Gastroesophageal sphincter (tissue), 4 donors: ENCODE measurements around the gene TTLL5. TPM values are rescaled to one million over a fixed set of nuclear protein-coding genes. Genes with fewer than 3 reads are reported as not detected.
A peak's percentile ranks its signal among the peaks of the same experiment; 100 is the strongest.

Experiments used
- ATAC-seq: fragments of 150-250 bp; one replicate; pipeline ENCODE4 v1.9.1; 2016; ENCODE audit warnings: mild to moderate bottlenecking, moderate library complexity
- H3K27ac ChIP-seq, 4 donors: fragments of 200-600 bp; sonication (generic) in 3 of 4; 1 replicate in 3 of 4; 2 replicates in 1 of 4; pipeline ENCODE4 v1.5.1; 2016 to 2019
- H3K27me3 ChIP-seq: fragments of 200-600 bp; sonication (generic); one replicate; pipeline ENCODE4 v1.5.1; 2019
- H3K36me3 ChIP-seq, 2 donors: fragments of 200-600 bp; sonication (generic); one replicate each; pipeline ENCODE4 v1.5.1; 2019; ENCODE audit warnings: control low read depth in 1 of 2
- H3K4me1 ChIP-seq, 3 donors: fragments of 200-600 bp; sonication (generic); 1 replicate in 2 of 3; 2 replicates in 1 of 3; pipeline ENCODE4 v1.5.1; 2016 to 2019; ENCODE audit warnings: control low read depth in 2 of 3
- H3K4me3 ChIP-seq, 2 donors: fragments of 200-600 bp; sonication (generic); one replicate each; pipeline ENCODE4 v1.5.1; 2019; ENCODE audit warnings: mild to moderate bottlenecking in 1 of 2, moderate library complexity in 1 of 2
- H3K9me3 ChIP-seq, 3 donors: fragments of 200-600 bp; sonication (generic); one replicate each; pipeline ENCODE4 v1.5.1; 2017 to 2019; ENCODE audit warnings: control low read depth in 2 of 3
- EP300 ChIP-seq: sonication (generic); formaldehyde crosslinking; IDR thresholded peaks from one replicate; pipeline ENCODE4 v1.6.1; 2017; ENCODE audit warnings: antibody characterized with exemption, mild to moderate bottlenecking
- POLR2A ChIP-seq, 2 donors: fragments of 450-650 bp; IDR thresholded peaks; one replicate each; pipeline ENCODE4 v1.6.1; 2017; ENCODE audit warnings: antibody characterized with exemption in 2 of 2, mild to moderate bottlenecking in 2 of 2, moderate library complexity in 1 of 2
- POLR2AphosphoS5 ChIP-seq: sonication (generic); formaldehyde crosslinking; IDR thresholded peaks from one replicate; pipeline ENCODE4 v1.6.1; 2017; ENCODE audit warnings: antibody characterized with exemption
- WGBS, 2 donors: methylation state at CpG; one replicate each; pipeline ENCODE4 v1.1.5; 2018; ENCODE audit warnings: low coverage in 1 of 2; 5-methylcytosine and 5-hydroxymethylcytosine counted together
- total RNA-seq, 4 donors: library from RNA; depleted of rRNA; stranded (reverse); fragments of >200 nt; gene quantifications; one replicate each; pipeline ENCODE4 v1.1.0, GENCODE V29; 2016
- TF ChIP-seq, protein P1 (sequence below), 4 experiments: fragments of 200-600 bp in 2 of 4; fragments of 450-650 bp in 2 of 4; sonication (generic) in 1 of 4; IDR thresholded peaks; one replicate each; pipeline ENCODE4 v1.5.1; 2017 to 2019; ENCODE audit warnings: antibody characterized with exemption in 4 of 4, mild to moderate bottlenecking in 2 of 4, moderate library complexity in 2 of 4

Gene TTLL5
- total RNA-seq, 4 donors from 2014 or later: 18.1 to 30.0 (median 22.1) TPM

DNA sequence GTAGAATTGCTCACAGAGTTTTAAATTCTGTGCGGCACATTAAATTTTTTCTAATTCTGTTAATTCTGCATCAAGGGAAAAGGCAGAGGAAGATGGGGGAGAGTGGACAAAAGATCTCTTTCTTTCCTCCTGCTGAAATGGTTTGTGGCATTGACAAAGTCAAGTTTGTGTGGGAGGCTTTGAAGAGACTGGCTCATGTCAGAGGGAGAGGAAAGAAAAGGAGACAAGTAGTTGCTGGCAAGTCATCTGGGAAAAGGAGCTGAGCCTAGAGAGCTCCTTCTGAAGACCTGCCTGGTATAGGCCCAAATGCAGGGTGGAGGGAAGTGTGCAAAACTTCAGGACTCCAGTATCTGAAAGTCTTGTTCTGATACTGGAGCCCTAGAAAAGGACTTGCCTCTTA is 36.3 kb downstream of the TTLL5 start:
- peaks cover 0 to 9% (median 4%) of the 10 kb centered on the region in 3 donors for H3K4me1 ChIP-seq
- WGBS, 2 donors: 88 to 100% methylated on average over 1 of the region's 1 CpG
- no peak for ATAC-seq
- peaks cover 0 to 59% of the 10 kb centered on the region in 2 donors for H3K36me3 ChIP-seq
- H3K27me3 ChIP-seq: no peaks in the 10 kb centered on the region
- TF ChIP-seq POLR2AphosphoS5: no peak
- no peak for TF ChIP-seq POLR2A (IDR thresholded peaks at IDR 0.05)
- no peak for TF ChIP-seq EP300
- TF ChIP-seq, protein P1, sequence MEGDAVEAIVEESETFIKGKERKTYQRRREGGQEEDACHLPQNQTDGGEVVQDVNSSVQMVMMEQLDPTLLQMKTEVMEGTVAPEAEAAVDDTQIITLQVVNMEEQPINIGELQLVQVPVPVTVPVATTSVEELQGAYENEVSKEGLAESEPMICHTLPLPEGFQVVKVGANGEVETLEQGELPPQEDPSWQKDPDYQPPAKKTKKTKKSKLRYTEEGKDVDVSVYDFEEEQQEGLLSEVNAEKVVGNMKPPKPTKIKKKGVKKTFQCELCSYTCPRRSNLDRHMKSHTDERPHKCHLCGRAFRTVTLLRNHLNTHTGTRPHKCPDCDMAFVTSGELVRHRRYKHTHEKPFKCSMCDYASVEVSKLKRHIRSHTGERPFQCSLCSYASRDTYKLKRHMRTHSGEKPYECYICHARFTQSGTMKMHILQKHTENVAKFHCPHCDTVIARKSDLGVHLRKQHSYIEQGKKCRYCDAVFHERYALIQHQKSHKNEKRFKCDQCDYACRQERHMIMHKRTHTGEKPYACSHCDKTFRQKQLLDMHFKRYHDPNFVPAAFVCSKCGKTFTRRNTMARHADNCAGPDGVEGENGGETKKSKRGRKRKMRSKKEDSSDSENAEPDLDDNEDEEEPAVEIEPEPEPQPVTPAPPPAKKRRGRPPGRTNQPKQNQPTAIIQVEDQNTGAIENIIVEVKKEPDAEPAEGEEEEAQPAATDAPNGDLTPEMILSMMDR (IDR thresholded peaks at IDR 0.05): no peak
- H3K27ac ChIP-seq: no peak overlapping the region
- no peaks in the 10 kb centered on the region for H3K9me3 ChIP-seq
- no peak overlapping the region for H3K4me3 ChIP-seq

DNA sequence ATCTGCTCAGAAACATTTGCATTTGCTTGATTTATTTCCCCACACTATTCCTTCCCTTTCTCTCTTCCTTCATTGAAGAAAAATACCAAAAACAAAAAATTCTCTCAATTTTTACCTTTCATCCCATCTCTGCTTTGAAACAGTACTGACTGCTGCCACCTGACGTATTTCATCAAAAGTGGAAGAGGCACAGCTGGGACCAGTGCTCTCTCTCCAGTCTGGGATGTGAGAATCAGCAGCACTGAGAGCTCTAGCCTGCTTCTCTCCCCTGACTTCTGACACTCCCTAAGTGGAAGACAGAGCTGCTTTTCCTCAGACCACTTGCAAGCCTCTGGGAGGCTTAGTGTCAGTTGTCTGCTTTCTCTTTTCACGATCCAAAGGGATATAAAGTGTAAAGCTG is 36.9 kb downstream of the TTLL5 start:
- no peak for TF ChIP-seq POLR2A (IDR thresholded peaks at IDR 0.05)
- TF ChIP-seq, protein P1 (IDR thresholded peaks at IDR 0.05): no peak
- no peak for TF ChIP-seq EP300
- no peak for TF ChIP-seq POLR2AphosphoS5
- Histone ChIP-seq H3K4me1 (peaks cover 3 to 14% (median 8%) of the 10 kb centered on the region in 3 donors), H3K36me3 (peaks cover 0 to 55% of the 10 kb centered on the region in 2 donors), H3K27ac (no peak overlapping the region), H3K9me3 (no peaks in the 10 kb centered on the region), H3K4me3 (no peak overlapping the region), H3K27me3 (no peaks in the 10 kb centered on the region)
- WGBS, 2 donors: 75 to 92% methylated on average over 2 of the region's 2 CpGs
- no peak for ATAC-seq

DNA sequence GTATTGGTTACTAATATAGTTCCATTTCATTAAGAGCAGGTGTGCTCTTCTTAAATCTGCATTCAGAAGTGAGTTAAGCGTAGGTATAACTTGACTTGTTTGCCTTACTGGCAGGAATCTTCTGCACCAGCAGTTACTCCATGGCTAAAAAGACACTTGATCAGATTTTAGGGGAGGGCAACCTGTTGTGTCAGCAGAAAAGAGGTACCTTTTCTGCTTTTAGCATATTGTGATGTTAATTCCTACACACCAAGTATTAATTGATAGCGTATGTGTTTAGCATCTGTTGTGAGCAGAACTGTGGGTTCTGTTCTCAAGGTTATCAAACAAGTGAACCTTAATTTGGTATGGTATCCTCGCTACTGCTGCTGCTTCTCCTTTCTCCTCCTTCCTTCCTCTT is 38.3 kb downstream of the TTLL5 start:
- H3K27ac ChIP-seq: no peak overlapping the region
- no peaks in the 10 kb centered on the region for H3K9me3 ChIP-seq
- H3K4me1 ChIP-seq: peaks cover 7 to 22% (median 8%) of the 10 kb centered on the region in 3 donors
- no peaks in the 10 kb centered on the region for H3K27me3 ChIP-seq
- no peak for ATAC-seq
- no peak overlapping the region for H3K4me3 ChIP-seq
- TF ChIP-seq, protein P1 (IDR thresholded peaks at IDR 0.05): no peak
- TF ChIP-seq POLR2AphosphoS5 (no peak), EP300 (no peak), POLR2A (IDR thresholded peaks at IDR 0.05) (no peak)
- H3K36me3 ChIP-seq: peaks cover 0 to 45% of the 10 kb centered on the region in 2 donors
- WGBS, 2 donors: 84 to 95% methylated on average over 3 of the region's 3 CpGs

DNA sequence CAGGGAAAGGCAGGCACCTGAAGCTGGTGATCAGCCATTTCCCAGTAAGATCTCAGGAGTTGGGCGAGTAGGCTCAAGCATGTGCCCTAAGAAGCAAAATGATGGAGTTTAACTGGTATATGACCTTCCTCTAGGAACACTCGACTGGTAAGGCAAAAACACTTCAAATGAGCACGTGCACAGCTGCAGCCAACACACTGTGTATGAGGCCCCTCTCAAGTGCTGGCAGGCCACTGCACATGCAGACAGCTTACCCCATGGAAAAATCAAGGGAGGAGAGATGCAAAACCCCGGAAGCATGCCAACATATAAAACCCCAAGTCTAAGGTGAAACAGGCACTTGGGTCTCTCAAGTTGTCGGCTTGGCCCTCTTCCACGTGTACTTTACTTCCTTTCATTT is 39.2 kb downstream of the TTLL5 start:
- ATAC-seq: no peak
- Histone ChIP-seq H3K9me3 (no peaks in the 10 kb centered on the region), H3K4me3 (no peak overlapping the region), H3K36me3 (peaks cover 0 to 36% of the 10 kb centered on the region in 2 donors), H3K27ac (no peak overlapping the region), H3K4me1 (peaks cover 7 to 22% (median 8%) of the 10 kb centered on the region in 3 donors), H3K27me3 (no peaks in the 10 kb centered on the region)
- 78 to 85% methylated on average over 5 to 6 of the region's 6 CpGs for WGBS, 2 donors
- TF ChIP-seq POLR2A (IDR thresholded peaks at IDR 0.05): no peak

DNA sequence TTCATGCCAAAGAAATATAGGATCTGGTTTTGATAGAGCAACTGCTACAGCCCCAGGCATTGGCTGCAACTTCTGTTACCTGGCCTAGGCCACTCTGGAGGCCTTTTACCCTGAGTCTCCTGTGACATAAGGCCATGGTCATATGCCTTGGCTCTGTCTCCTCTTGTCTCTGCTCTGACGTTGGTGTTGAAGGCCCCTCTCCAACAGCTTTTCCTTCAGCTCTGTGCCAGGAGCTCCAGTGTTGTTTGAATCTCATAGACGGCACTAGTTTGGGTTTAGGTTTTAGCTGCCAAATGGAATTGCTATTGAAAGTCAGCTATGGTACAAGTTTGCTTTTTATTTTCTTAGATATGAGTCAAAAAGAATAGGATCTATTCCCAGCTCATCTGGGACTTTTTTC is 41.1 kb downstream of the TTLL5 start:
- Histone ChIP-seq H3K4me3 (no peak overlapping the region), H3K36me3 (peaks cover 0 to 35% of the 10 kb centered on the region in 2 donors), H3K27ac (peak overlapping the region; percentile 40 to 73 (median 57)), H3K9me3 (no peaks in the 10 kb centered on the region), H3K4me1 (peaks cover 7 to 22% (median 8%) of the 10 kb centered on the region in 3 donors), H3K27me3 (no peaks in the 10 kb centered on the region)
- no peak for ATAC-seq
- TF ChIP-seq, protein P1 (IDR thresholded peaks at IDR 0.05): no peak
- TF ChIP-seq POLR2A (IDR thresholded peaks at IDR 0.05) (no peak), EP300 (no peak), POLR2AphosphoS5 (no peak)
- 32 to 34% methylated on average over 2 of the region's 2 CpGs for WGBS, 2 donors
